IMR-90 (cell line): ENCODE measurements around the gene APLN. TPM values are rescaled to one million over a fixed set of nuclear protein-coding genes. Genes with fewer than 3 reads are reported as not detected.

Source experiments
- ATAC-seq: fragments of 200-7000 bp; cut with Tn5 transposase; 2 replicates; pipeline ENCODE4 v1.9.1; 2020; ENCODE audit warnings: low read depth, mild to moderate bottlenecking, moderate library complexity
- BruUV-seq: library from RNA; stranded (reverse); fragments of 400-500 nt; replicated peaks from 2 replicates; lab custom pipeline; 2021; lab: Mats Ljungman, UMichigan
- CTCF ChIA-PET: fragments of 300-600 bp; formaldehyde crosslinking; extraction: SDS; loops from one replicate; lab custom pipeline; 2021; ENCODE audit warnings: antibody characterized with exemption; lab: Yijun Ruan, JAX
- POLR2A ChIA-PET: fragments of 300-600 bp; sonication (Branson Sonifier 250); formaldehyde crosslinking; loops from one replicate; lab custom pipeline; 2022; ENCODE audit warnings: antibody characterized with exemption; ENCODE audit not compliant: unreplicated experiment; lab: Charles Lee
- DNase-seq: peaks from one replicate; pipeline ENCODE4 v3.0.0; 2013
- H2AFZ ChIP-seq: replicated peaks from 2 replicates; pipeline ENCODE3; 2013; ENCODE audit warnings: low read length, mild to moderate bottlenecking; ENCODE audit not compliant: poor library complexity
- H2AK5ac ChIP-seq: 2 replicates; pipeline ENCODE4 v1.6.1; 2013; ENCODE audit warnings: low read depth, low read length, inconsistent platforms
- H2AK9ac ChIP-seq: replicated peaks from 2 replicates; pipeline ENCODE3; 2013; ENCODE audit warnings: mild to moderate bottlenecking, low read depth, low read length, moderate library complexity; ENCODE audit not compliant: poor library complexity
- H2BK120ac ChIP-seq: 2 replicates; pipeline ENCODE4 v1.6.1; 2013; ENCODE audit warnings: low read depth, low read length, inconsistent platforms
- H2BK15ac ChIP-seq: 3 replicates; pipeline ENCODE4 v1.6.1; 2013; ENCODE audit warnings: low read depth, low read length, inconsistent platforms
- H2BK20ac ChIP-seq: 2 replicates; pipeline ENCODE4 v1.6.1; 2013; ENCODE audit warnings: low read depth, mild to moderate bottlenecking, inconsistent platforms, low read length, moderate library complexity
- H2BK5ac ChIP-seq: 2 replicates; pipeline ENCODE4 v1.6.1; 2013; ENCODE audit warnings: mild to moderate bottlenecking, low read depth, low read length, inconsistent platforms; ENCODE audit not compliant: poor library complexity, severe bottlenecking
- H3K14ac ChIP-seq: replicated peaks from 2 replicates; pipeline ENCODE4 v1.6.1; 2013; ENCODE audit warnings: low read depth, low read length, inconsistent platforms
- H3K18ac ChIP-seq: 2 replicates; pipeline ENCODE4 v1.6.1; 2013; ENCODE audit warnings: low read depth, low read length, control low read depth
- H3K23ac ChIP-seq: 2 replicates; pipeline ENCODE4 v1.6.1; 2013; ENCODE audit warnings: low read depth, low read length, inconsistent platforms
- H3K27ac ChIP-seq: 2 replicates; pipeline ENCODE4 v1.5.1; 2013; ENCODE audit warnings: mild to moderate bottlenecking, control low read depth, low read length; ENCODE audit not compliant: insufficient read depth
- H3K27me3 ChIP-seq: 2 replicates; pipeline ENCODE4 v1.6.1; 2013; ENCODE audit warnings: low read length; ENCODE audit not compliant: control insufficient read depth, insufficient read depth
- H3K36me3 ChIP-seq: 2 replicates; pipeline ENCODE4 v1.6.1; 2013; ENCODE audit warnings: low read length, mixed read lengths; ENCODE audit not compliant: control insufficient read depth, insufficient read depth
- H3K4ac ChIP-seq: 2 replicates; pipeline ENCODE4 v1.6.1; 2013; ENCODE audit warnings: low read depth, low read length, inconsistent platforms
- H3K4me1 ChIP-seq: 2 replicates; pipeline ENCODE4 v1.6.1; 2013; ENCODE audit warnings: low read length, mixed read lengths; ENCODE audit not compliant: control insufficient read depth, insufficient read depth
- H3K4me2 ChIP-seq: 2 replicates; pipeline ENCODE4 v1.6.1; 2013; ENCODE audit warnings: low read depth, mild to moderate bottlenecking, control low read depth, low read length, moderate library complexity
- H3K4me3 ChIP-seq: 2 replicates; pipeline ENCODE4 v1.5.1; 2013; ENCODE audit warnings: low read depth, mild to moderate bottlenecking, control low read depth, low read length, moderate library complexity; ENCODE audit not compliant: insufficient read depth
- H3K56ac ChIP-seq: 2 replicates; pipeline ENCODE4 v1.6.1; 2013; ENCODE audit warnings: low read length, inconsistent platforms; ENCODE audit not compliant: insufficient read depth; ENCODE audit errors: extremely low read depth
- H3K79me1 ChIP-seq, 2 experiments: 2 replicates each; pipeline ENCODE4 v1.6.1; 2013; ENCODE audit warnings: low read length in 2 of 2, inconsistent platforms in 1 of 2, low read depth in 1 of 2
- H3K9ac ChIP-seq: 2 replicates; pipeline ENCODE4 v1.6.1; 2013; ENCODE audit warnings: low read depth, low read length, control low read depth
- H3K9me1 ChIP-seq: 2 replicates; pipeline ENCODE4 v1.6.1; 2013; ENCODE audit warnings: low read length, inconsistent platforms; ENCODE audit not compliant: insufficient read depth
- H3K9me3 ChIP-seq: 2 replicates; pipeline ENCODE4 v1.6.1; 2013; ENCODE audit warnings: low read length; ENCODE audit not compliant: control insufficient read depth, insufficient read depth
- H4K20me1 ChIP-seq: 2 replicates; pipeline ENCODE4 v1.6.1; 2013; ENCODE audit warnings: low read length, inconsistent platforms; ENCODE audit not compliant: insufficient read depth
- H4K5ac ChIP-seq: 2 replicates; pipeline ENCODE4 v1.6.1; 2013; ENCODE audit warnings: mild to moderate bottlenecking, low read depth, low read length, control low read depth
- H4K8ac ChIP-seq, 2 experiments: 2 replicates each; pipeline ENCODE4 v1.6.1; 2013; ENCODE audit warnings: low read depth in 2 of 2, low read length in 2 of 2, control low read depth in 1 of 2, inconsistent platforms in 1 of 2
- H4K91ac ChIP-seq: 2 replicates; pipeline ENCODE4 v1.6.1; 2013; ENCODE audit warnings: low read depth, low read length, inconsistent platforms; ENCODE audit not compliant: insufficient read depth
- BHLHE40 ChIP-seq: fragments of 150-350 bp; IDR thresholded peaks from 2 replicates; pipeline ENCODE4 v1.6.1; 2016; ENCODE audit warnings: mild to moderate bottlenecking, low read depth, low read length
- CEBPB ChIP-seq: IDR thresholded peaks from 2 replicates; pipeline ENCODE4 v1.6.1; 2012; ENCODE audit warnings: low read depth, low read length, improper control_type of control experiment
- CHD1 ChIP-seq: IDR thresholded peaks from 2 replicates; pipeline ENCODE4 v1.6.1; 2012; ENCODE audit warnings: low read depth, low read length, improper control_type of control experiment
- CTCF ChIP-seq: conservative IDR thresholded peaks from 2 replicates; pipeline ENCODE4 v1.5.1; 2012; ENCODE audit warnings: mild to moderate bottlenecking, low read depth, low read length, improper control_type of control experiment
- ELK1 ChIP-seq: fragments of 150-350 bp; IDR thresholded peaks from 2 replicates; pipeline ENCODE4 v1.6.1; 2016; ENCODE audit warnings: low read depth, mild to moderate bottlenecking, low read length, moderate library complexity, borderline replicate concordance
- FOS ChIP-seq: fragments of 150-350 bp; IDR thresholded peaks from 2 replicates; pipeline ENCODE4 v1.6.1; 2016; ENCODE audit warnings: low read depth, low read length
- MAFK ChIP-seq: IDR thresholded peaks from 2 replicates; pipeline ENCODE4 v1.6.1; 2012; ENCODE audit warnings: low read depth, low read length, improper control_type of control experiment
- MAZ ChIP-seq: IDR thresholded peaks from 2 replicates; pipeline ENCODE4 v1.6.1; 2012; ENCODE audit warnings: low read depth, mild to moderate bottlenecking, low read length, improper control_type of control experiment, moderate library complexity, borderline replicate concordance
- MXI1 ChIP-seq: IDR thresholded peaks from 2 replicates; pipeline ENCODE4 v1.6.1; 2012; ENCODE audit warnings: low read depth, mild to moderate bottlenecking, low read length, moderate library complexity, borderline replicate concordance
- NFE2L2 ChIP-seq: fragments of 150-350 bp; IDR thresholded peaks from 2 replicates; pipeline ENCODE4 v1.6.1; 2016; ENCODE audit warnings: low read depth, mild to moderate bottlenecking, low read length
- POLR2A ChIP-seq: IDR thresholded peaks from 2 replicates; pipeline ENCODE4 v1.6.1; 2012; ENCODE audit warnings: mild to moderate bottlenecking, low read depth, low read length
- RAD21 ChIP-seq: IDR thresholded peaks from 2 replicates; pipeline ENCODE4 v1.6.1; 2012; ENCODE audit warnings: low read length, improper control_type of control experiment
- RCOR1 ChIP-seq: IDR thresholded peaks from 2 replicates; pipeline ENCODE4 v1.6.1; 2012; ENCODE audit warnings: mild to moderate bottlenecking, low read length, improper control_type of control experiment; ENCODE audit not compliant: insufficient replicate concordance
- RFX5 ChIP-seq: IDR thresholded peaks from 2 replicates; pipeline ENCODE4 v1.8.0; 2012; ENCODE audit warnings: low read depth, mild to moderate bottlenecking, low read length, moderate library complexity
- SMC3 ChIP-seq: fragments of 150-350 bp; IDR thresholded peaks from 2 replicates; pipeline ENCODE4 v1.6.1; 2016; ENCODE audit warnings: low read depth, mild to moderate bottlenecking, antibody characterized with exemption, low read length, moderate library complexity
- USF2 ChIP-seq: fragments of 150-350 bp; IDR thresholded peaks from 2 replicates; pipeline ENCODE4 v1.6.1; 2017; ENCODE audit warnings: mild to moderate bottlenecking, antibody characterized with exemption, low read length, low read depth
- WGBS, 2 experiments: methylation state at CpG; one replicate each; pipeline versions ENCODE4 v1.1.5 to v1.1.7; 2013; ENCODE audit warnings: missing lambda C conversion rate in 2 of 2; ENCODE audit not compliant: insufficient read length in 1 of 2; ENCODE audit errors: extremely low coverage in 2 of 2; 5-methylcytosine and 5-hydroxymethylcytosine counted together
- dilution Hi-C: fragments of 300-500 bp; cut with HindIII; formaldehyde crosslinking; loops from one replicate; pipeline ENCODE4 v1.14.3; 2018; ENCODE audit warnings: low sequenced_read_pairs; ENCODE audit not compliant: unreplicated experiment
- in situ Hi-C: fragments of 300-500 bp; cut with MboI; formaldehyde crosslinking; loops from 3 replicates; pipeline ENCODE4 v1.14.3; 2019; ENCODE audit warnings: low sequenced_read_pairs, inconsistent platforms, mixed read lengths
- intact Hi-C: fragments of 100-400 bp; cut with micrococcal nuclease; formaldehyde crosslinking; loops from 2 replicates; pipeline ENCODE4 v1.10.0; 2022
- polyA plus RNA-seq, 3 experiments: library from polyadenylated mRNA; depleted of rRNA; stranded (reverse); fragments of >200 nt; gene quantifications; 2 replicates each; pipeline ENCODE4 v1.2.3, GENCODE V29; 2012; ENCODE audit warnings: low replicate concordance in 1 of 3
- total RNA-seq: library from RNA; depleted of rRNA; stranded (reverse); fragments of >200 nt; gene quantifications from 2 replicates; pipeline ENCODE4 v1.2.3, GENCODE V29; 2012

Gene APLN
- total and polyA plus RNA-seq, 2 of the 4 experiments (the other 2 are of a cell fraction) = 0.18 to 0.72 TPM

- no peak overlapping the region for H4K8ac ChIP-seq
- H3K14ac ChIP-seq = no peak overlapping the region
- no CpG with 5 or more reads among the region's 5 CpGs for WGBS, 2 experiments
- in situ Hi-C loops (no loop called here), dilution Hi-C loops (no loop called here), intact Hi-C loops (no loop called here)
- no peak overlapping the region for H2BK120ac ChIP-seq
- no peak overlapping the region for H3K56ac ChIP-seq
- no peaks in the 10 kb centered on the region for H4K20me1 ChIP-seq
- H3K79me1 ChIP-seq = no peaks in the 10 kb centered on the region
- no peaks in the 10 kb centered on the region for H3K9me3 ChIP-seq
- no peak overlapping the region for H3K23ac ChIP-seq
- H3K9me1 ChIP-seq = peaks cover 4% of the 10 kb centered on the region; the same call in 1 of the 2 replicates
- peaks cover 19% of the 10 kb centered on the region for H3K27me3 ChIP-seq
- TF ChIP-seq MAFK (no peak), ELK1 (no peak), RFX5 (no peak), POLR2A (no peak), MXI1 (no peak), MAZ (no peak), RAD21 (no peak), RCOR1 (no peak), CEBPB (no peak), NFE2L2 (no peak), FOS (no peak), CHD1 (no peak), BHLHE40 (no peak), USF2 (no peak), SMC3 (no peak), CTCF (no peak)
- H3K18ac ChIP-seq = no peak overlapping the region
- no peak overlapping the region for H2BK20ac ChIP-seq
- H2AK5ac ChIP-seq = no peak overlapping the region
- no peak overlapping the region for H3K27ac ChIP-seq
- no TSS peak for BruUV-seq
- no peak overlapping the region for H3K4ac ChIP-seq
- no peak overlapping the region for H2BK15ac ChIP-seq
- H2AFZ ChIP-seq = no peak overlapping the region
- H4K5ac ChIP-seq = no peak overlapping the region
- H3K4me2 ChIP-seq = no peak overlapping the region
- ATAC-seq (no peak), DNase-seq (no peak)
- H4K91ac ChIP-seq = no peak overlapping the region
- H3K4me1 ChIP-seq = no peaks in the 10 kb centered on the region
- ChIA-PET POLR2A (no interaction called here), CTCF (no interaction called here)
- no peak overlapping the region for H3K4me3 ChIP-seq
- H3K36me3 ChIP-seq = no peaks in the 10 kb centered on the region
- no peak overlapping the region for H3K9ac ChIP-seq
- no peak overlapping the region for H2BK5ac ChIP-seq
- no peak overlapping the region for H2AK9ac ChIP-seq
Measured at GRCh38 chrX:129694805-129695204, 40.0 kb upstream of the APLN start.
